Measurements from ENCODE around the gene ZFAND4. TPM values are rescaled to one million over a fixed set of nuclear protein-coding genes. Genes with fewer than 3 reads are reported as not detected.
"Not testable (repeated sequence)": the region's sequence is repeated elsewhere in the genome, so short reads cannot be mapped to it uniquely, and the experiment has no call there.

The ZFAND4 gene
- total RNA-seq, 2 donors from 2014 or later, result 11.9 to 13.4 TPM

DNA sequence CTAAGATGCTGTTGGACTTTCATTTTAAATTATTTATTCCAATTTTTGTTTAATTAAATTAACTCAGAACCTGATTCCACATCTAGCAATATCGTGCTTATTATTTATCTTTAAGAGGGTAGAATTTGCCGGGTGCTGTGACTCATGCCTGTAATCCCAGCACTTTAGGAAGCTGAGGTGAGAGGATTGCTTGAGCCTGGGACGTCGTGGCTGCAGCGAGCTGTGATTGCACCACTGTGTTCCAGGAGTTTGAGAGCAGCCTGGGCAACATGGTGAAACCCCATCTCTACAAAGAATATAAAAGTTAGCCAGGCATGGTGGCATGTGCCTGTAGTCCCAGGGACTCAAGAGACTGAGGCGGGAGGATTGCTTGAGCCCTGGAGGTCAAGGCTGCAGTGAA is 47.8 kb downstream of the ZFAND4 start:
- Mint-ChIP-seq H3K4me3 (no peak overlapping the region), H3K4me1 (ENCODE audit: low read depth) (no peaks in the 10 kb centered on the region), H3K27ac (no peak overlapping the region), H3K36me3 (ENCODE audit: insufficient read depth in 2 of 2) (no peaks in the 10 kb centered on the region), H3K27me3 (ENCODE audit: low read depth) (no peaks in the 10 kb centered on the region), H3K9me3 (no peaks in the 10 kb centered on the region)
- ATAC-seq (replicated peaks in 1 of 2) (no peak), DNase-seq (no peak)

DNA sequence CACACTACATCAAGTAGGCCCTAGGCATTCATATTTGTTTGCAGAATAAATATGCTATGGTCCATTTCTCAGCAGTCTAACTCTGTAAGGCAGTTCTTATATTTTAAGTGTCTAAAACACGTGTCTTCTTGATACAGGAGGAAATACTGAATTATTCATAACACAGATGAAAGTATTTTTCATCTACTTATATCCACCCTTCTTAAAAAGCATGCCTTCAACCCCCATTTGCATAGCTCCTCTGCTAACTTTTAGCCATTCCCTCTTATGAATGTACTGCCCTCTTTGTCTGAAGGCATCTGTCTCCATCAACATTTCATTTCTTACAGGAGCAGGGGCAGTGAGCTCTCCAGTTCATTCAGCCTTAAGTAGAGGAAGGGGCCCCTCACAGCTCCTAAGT is 57.7 kb downstream of the ZFAND4 start:
- Mint-ChIP-seq H3K4me3 (no peak overlapping the region), H3K27me3 (ENCODE audit: low read depth) (no peaks in the 10 kb centered on the region), H3K4me1 (ENCODE audit: low read depth) (no peaks in the 10 kb centered on the region), H3K36me3 (ENCODE audit: insufficient read depth in 2 of 2) (peaks cover 2 to 5% of the 10 kb centered on the region in 2 donors), H3K27ac (no peak overlapping the region), H3K9me3 (no peaks in the 10 kb centered on the region)
- ATAC-seq (replicated peaks in 1 of 2) (no peak), DNase-seq (no peak)

DNA sequence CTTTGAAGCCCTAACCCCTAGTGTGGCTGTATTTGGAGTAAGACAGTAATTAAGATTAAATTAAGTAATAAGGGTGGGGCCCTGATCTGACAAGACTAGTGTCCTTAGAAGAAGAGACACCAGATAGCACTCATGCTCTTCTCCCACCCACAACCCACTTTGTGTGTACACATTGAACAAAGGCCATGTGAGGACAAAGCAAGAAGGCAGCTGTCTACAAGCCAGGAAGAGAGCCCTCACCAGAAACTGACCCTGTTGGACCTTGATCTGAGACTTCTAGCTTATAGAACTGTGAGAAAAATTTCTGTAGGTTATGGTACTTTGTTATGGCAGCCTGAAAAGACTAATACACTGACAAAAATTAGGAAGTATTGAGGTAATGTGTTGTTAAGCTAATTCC is 59.8 kb downstream of the ZFAND4 start:
- H3K27me3 Mint-ChIP-seq (ENCODE audit: low read depth), result no peaks in the 10 kb centered on the region
- no peak overlapping the region for H3K4me3 Mint-ChIP-seq
- H3K4me1 Mint-ChIP-seq (ENCODE audit: low read depth), result no peaks in the 10 kb centered on the region
- no peak for ATAC-seq (replicated peaks in 1 of 2)
- no peaks in the 10 kb centered on the region for H3K9me3 Mint-ChIP-seq
- H3K36me3 Mint-ChIP-seq (ENCODE audit: insufficient read depth in 2 of 2), result peaks cover 2 to 5% of the 10 kb centered on the region in 2 donors
- H3K27ac Mint-ChIP-seq, result no peak overlapping the region
- no peak for DNase-seq

DNA sequence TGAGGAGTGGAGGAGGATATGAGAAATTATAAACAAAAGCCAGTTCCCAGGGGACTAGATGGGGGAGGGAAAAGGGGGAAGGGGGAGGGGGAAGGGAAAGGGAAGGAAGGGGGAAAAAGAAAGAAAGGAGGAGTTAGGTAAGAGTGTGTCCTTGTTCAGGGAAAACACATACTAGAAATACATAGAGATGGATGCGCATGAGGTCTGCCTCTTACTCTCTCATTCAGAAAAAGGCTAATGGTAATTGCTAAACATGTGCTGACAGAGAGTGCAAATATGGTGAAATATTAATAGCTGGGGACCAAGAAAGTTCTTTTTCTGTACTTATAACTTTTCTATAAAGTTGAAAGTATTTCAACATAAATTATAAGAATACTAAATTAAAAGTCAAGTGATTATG is 64.5 kb downstream of the ZFAND4 start:
- Mint-ChIP-seq H3K36me3 (ENCODE audit: insufficient read depth in 2 of 2) (peaks cover 2 to 5% of the 10 kb centered on the region in 2 donors), H3K27me3 (ENCODE audit: low read depth) (no peaks in the 10 kb centered on the region), H3K9me3 (peaks cover 0 to 1% of the 10 kb centered on the region in 2 donors), H3K27ac (no peak overlapping the region), H3K4me3 (no peak overlapping the region), H3K4me1 (ENCODE audit: low read depth) (no peaks in the 10 kb centered on the region)
- DNase-seq, result no peak
- no peak for ATAC-seq (replicated peaks in 1 of 2)

DNA sequence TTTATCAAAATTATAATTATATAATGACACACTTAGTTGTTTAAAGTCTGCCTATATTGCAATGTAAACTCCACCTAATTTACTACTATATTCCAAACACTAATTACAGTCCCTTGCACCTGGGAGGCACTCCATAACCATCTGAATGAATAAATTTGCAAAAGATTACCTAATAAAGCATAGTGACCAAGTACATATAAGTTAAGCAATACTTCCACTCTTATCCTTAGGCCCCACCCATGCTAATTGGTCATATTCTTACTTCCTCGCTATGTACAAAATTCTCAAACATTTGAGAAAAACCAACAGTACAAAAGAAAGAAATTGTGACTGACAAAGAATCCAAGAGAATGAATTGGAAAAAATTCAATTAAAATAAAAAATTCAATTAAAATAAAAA is 65.3 kb downstream of the ZFAND4 start:
- Mint-ChIP-seq H3K4me1 (ENCODE audit: low read depth) (no peaks in the 10 kb centered on the region), H3K27me3 (ENCODE audit: low read depth) (no peaks in the 10 kb centered on the region), H3K9me3 (peaks cover 0 to 1% of the 10 kb centered on the region in 2 donors), H3K27ac (no peak overlapping the region), H3K4me3 (no peak overlapping the region), H3K36me3 (ENCODE audit: insufficient read depth in 2 of 2) (peaks cover under 1 to 1% of the 10 kb centered on the region in 2 donors)
- DNase-seq, result no peak
- ATAC-seq (replicated peaks in 1 of 2), result no peak

DNA sequence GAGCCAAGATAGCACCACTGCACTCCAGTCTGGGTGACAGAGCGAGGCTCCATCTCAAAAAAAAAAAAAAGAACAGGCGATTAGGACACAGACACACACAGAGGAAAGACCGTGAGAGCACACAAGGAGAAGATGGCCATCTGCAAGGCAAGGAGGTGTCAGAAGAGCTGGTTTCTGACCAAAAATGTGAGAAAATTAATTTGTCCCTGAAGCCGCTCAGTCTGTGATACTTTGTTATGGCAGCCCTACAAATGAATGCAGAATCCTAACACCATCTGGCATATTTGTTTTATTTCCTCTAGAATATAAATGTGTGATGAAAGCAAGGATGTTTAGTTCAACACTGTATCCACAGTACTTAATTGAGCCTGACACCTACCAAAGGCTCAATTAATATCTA is 69.7 kb downstream of the ZFAND4 start:
- H3K27ac Mint-ChIP-seq, result no peak overlapping the region
- no peaks in the 10 kb centered on the region for H3K4me1 Mint-ChIP-seq (ENCODE audit: low read depth)
- no peak overlapping the region for H3K4me3 Mint-ChIP-seq
- H3K9me3 Mint-ChIP-seq, result peaks cover 0 to 4% of the 10 kb centered on the region in 2 donors
- DNase-seq, result no peak
- peaks cover 30% of the 10 kb centered on the region for H3K27me3 Mint-ChIP-seq (ENCODE audit: low read depth)
- H3K36me3 Mint-ChIP-seq (ENCODE audit: insufficient read depth in 2 of 2), result peaks cover 2 to 8% of the 10 kb centered on the region in 2 donors
- ATAC-seq (replicated peaks in 1 of 2), result no peak

DNA sequence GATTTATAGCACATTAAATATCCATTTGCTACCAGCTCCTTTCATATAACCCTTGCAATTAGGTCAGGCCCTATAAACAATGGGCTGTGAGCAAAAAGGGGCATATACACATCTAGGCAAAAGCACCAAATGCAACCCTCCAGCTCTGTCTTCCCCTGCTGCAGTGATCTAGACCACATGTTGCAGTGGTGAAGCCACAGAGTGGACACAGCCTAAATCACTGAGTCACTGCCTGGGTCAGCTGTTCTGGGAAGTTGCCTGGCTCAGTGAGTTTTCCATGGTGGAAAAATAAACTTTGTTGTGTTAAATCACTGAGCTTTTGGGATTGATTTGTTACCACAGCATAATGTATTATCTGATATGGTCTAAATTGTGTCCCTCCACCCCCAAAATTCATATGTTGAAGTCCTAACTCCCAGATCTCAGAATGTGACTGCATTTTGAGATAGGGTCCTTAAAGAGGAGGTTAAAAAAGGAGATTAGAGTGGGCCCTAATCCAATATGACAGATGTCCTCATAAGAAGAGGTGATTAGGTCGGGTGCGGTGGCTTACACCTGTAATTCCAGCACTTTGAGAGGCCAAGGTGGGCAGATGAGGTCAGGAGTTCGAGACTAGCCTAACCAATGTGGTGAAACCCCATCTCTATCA is 70.4 kb downstream of the ZFAND4 start:
- DNase-seq (no peak), ATAC-seq (replicated peaks in 1 of 2) (no peak)
- Mint-ChIP-seq H3K27me3 (ENCODE audit: low read depth) (peaks cover 30% of the 10 kb centered on the region), H3K36me3 (ENCODE audit: insufficient read depth in 2 of 2) (peaks cover 2 to 8% of the 10 kb centered on the region in 2 donors), H3K27ac (no peak overlapping the region), H3K4me3 (no peak overlapping the region), H3K4me1 (ENCODE audit: low read depth) (no peaks in the 10 kb centered on the region), H3K9me3 (peaks cover 0 to 4% of the 10 kb centered on the region in 2 donors)

DNA sequence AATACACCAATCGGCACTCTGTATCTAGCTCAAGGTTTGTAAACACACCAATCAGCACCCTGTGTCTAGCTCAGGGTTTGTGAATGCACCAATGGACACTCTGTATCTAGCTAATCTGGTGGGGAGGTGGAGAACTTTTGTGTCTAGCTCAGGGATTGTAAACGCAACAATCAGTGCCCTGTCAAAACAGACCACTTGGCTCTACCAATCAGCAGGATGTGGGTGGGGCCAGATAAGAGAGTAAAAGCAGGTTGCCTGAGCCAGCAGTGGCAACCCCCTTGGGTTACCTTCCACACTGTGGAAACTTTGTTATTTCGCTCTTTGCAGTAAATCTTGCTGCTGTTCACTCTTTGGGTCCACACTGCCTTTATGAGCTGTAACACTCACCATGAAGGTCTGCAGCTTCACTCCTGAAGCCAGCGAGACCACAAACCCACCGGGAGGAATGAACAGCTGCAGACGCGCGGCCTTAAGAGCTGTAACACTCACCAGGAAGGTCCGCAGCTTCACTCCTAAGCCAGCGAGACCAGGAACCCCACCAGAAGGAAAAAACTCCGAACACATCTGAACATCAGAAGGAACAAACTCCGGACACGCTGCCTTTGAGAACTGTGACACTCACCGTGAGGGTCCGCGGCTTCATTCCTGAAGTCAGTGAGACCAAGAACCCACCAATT is 71.2 kb downstream of the ZFAND4 start:
- H3K27ac Mint-ChIP-seq; H3K4me1 Mint-ChIP-seq (ENCODE audit: low read depth); ATAC-seq (replicated peaks in 1 of 2); H3K36me3 Mint-ChIP-seq (ENCODE audit: insufficient read depth in 2 of 2); DNase-seq; H3K9me3 Mint-ChIP-seq: not testable (repeated sequence)
- Mint-ChIP-seq H3K27me3 (ENCODE audit: low read depth) (peaks cover 30% of the 10 kb centered on the region), H3K4me3 (peak overlapping the region; percentile 57 to 76)

DNA sequence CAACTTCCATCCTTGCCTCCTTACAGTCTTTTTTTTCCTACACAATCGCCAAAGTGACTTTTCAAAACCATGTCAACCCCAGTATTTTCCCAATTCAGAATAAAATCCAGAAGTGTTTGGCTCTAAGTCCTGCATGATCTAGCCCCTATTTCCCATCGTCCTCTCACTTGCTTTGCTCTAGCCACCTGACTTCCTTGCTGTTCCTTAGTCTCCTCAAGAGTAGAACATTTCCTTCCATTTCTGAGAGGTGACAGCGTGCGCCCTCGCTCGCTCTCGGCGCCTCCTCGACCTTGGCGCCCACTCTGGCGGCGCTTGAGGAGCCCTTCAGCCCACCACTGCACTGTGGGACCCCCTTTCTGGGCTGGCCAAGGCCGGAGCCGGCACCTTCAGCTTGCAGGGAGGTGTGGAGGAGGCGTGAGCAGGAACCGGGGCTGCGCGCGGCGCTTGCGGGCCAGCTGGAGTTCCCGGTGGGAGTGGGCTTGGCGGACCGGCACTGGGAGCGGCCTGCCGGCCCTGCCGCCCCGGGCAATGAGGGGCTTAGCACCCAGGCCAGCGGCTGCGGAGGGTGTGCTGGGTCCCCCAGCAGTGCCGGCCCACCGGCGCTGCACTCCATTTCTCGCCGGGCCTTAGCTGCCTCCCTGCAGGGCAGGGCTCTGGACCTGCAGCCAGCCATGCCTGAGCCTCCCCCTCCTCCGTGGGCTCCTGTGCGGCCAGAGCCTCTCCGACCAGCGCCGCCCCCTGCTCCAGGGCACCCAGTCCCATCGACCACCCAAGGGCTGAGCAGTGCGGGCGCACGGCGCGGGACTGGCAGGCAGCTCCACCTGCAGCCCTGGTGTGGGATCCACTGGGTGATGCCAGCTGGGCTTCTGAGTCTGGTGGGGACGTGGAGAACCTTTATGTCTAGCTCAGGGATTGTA is 72.0 kb downstream of the ZFAND4 start:
- H3K36me3 Mint-ChIP-seq (ENCODE audit: insufficient read depth in 2 of 2); DNase-seq; ATAC-seq (replicated peaks in 1 of 2); H3K27ac Mint-ChIP-seq; H3K4me1 Mint-ChIP-seq (ENCODE audit: low read depth); H3K9me3 Mint-ChIP-seq: not testable (repeated sequence)
- Mint-ChIP-seq H3K27me3 (ENCODE audit: low read depth) (peaks cover 34% of the 10 kb centered on the region), H3K4me3 (peak overlapping the region; percentile 57 to 76)

DNA sequence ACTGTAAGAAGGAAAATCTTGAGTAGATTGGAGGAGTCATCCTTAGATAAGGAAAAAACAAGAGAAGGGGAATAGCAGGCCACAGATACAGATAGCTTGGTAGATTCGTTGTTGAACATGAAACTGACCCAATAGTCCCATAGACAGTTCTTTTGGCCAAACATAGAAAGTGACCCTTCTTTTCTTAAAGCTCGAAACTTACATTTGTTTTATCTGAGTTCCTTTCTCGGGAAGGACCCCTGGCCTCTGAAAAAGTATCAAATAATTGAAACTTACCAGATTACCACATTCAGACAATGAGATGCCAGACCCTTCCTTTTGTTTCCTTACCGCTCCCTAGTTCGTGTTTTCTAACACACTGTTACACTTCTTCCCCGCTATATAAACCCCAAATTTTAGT is 72.9 kb downstream of the ZFAND4 start:
- H3K27ac Mint-ChIP-seq, result no peak overlapping the region
- H3K9me3 Mint-ChIP-seq, result peaks cover 0 to 3% of the 10 kb centered on the region in 2 donors
- peaks cover 2 to 8% of the 10 kb centered on the region in 2 donors for H3K36me3 Mint-ChIP-seq (ENCODE audit: insufficient read depth in 2 of 2)
- no peak overlapping the region for H3K4me3 Mint-ChIP-seq
- no peak for ATAC-seq (replicated peaks in 1 of 2)
- peaks cover 35% of the 10 kb centered on the region for H3K27me3 Mint-ChIP-seq (ENCODE audit: low read depth)
- H3K4me1 Mint-ChIP-seq (ENCODE audit: low read depth), result peaks cover 6% of the 10 kb centered on the region
- no peak for DNase-seq

DNA sequence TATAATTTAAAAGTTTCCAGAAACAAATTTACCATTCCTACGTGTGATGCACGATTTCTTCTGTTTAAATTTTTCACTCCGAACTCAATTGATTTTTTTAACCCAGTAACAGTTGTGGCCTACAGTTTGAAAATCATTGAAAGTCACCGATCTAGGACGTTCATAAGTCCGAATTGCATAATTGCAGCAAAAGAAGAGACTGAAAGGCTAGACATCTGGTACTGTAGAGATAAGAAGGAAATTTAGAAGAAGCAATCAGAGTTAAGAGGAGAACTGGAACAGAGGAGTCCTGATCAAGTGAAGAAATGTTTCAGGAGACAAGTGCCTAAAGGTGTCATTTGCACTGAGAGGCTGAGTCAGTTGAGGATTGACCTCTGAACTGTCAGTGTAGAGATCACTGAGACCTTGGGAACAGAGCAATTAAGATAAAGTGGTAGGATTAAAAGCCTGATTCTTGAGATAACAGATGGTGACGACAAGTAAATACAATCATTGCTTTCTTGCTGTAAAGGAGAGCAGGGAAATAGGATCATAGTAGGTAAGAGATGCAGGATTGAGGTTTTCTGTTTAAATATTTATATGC is 73.5 kb downstream of the ZFAND4 start:
- Mint-ChIP-seq H3K4me1 (ENCODE audit: low read depth) (peaks cover 6% of the 10 kb centered on the region), H3K36me3 (ENCODE audit: insufficient read depth in 2 of 2) (peaks cover 2 to 8% of the 10 kb centered on the region in 2 donors), H3K27ac (no peak overlapping the region), H3K27me3 (ENCODE audit: low read depth) (peaks cover 35% of the 10 kb centered on the region), H3K9me3 (peaks cover 0 to 3% of the 10 kb centered on the region in 2 donors), H3K4me3 (no peak overlapping the region)
- DNase-seq (no peak), ATAC-seq (replicated peaks in 1 of 2) (no peak)

DNA sequence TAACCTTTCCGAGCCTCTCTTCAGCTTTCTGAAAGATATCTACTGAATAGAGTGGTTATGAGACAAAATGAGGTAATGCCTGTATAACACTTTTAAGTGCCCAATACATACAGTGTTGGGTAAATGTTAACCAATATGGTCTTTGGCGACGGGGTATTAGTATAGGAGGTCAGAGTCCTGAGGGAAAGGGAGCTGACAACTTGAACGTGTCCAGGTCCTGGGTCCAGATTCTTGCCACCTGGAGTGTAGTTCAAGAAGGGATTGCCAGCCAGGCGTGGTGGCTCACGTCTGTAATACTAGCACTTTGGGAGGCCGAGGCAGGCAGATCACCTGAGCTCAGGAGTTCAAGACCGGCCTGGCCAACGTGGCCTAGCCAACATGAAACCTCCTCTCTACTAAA is 76.0 kb downstream of the ZFAND4 start:
- Mint-ChIP-seq H3K27me3 (ENCODE audit: low read depth) (peaks cover 28% of the 10 kb centered on the region), H3K9me3 (peaks cover 0 to 3% of the 10 kb centered on the region in 2 donors), H3K4me3 (no peak overlapping the region), H3K4me1 (ENCODE audit: low read depth) (peaks cover 30% of the 10 kb centered on the region), H3K27ac (no peak overlapping the region), H3K36me3 (ENCODE audit: insufficient read depth in 2 of 2) (peaks cover 2 to 8% of the 10 kb centered on the region in 2 donors)
- ATAC-seq (replicated peaks in 1 of 2) (no peak), DNase-seq (no peak)
